Nephron (organoid): ENCODE results near the gene CCNDBP1.
"Not testable (repeated sequence)": the region's sequence is repeated elsewhere in the genome, so short reads cannot be mapped to it uniquely, and the experiment has no call there.

ENCODE experiments used
- H3K27ac Mint-ChIP-seq, 3 experiments: 2 replicates each; pipeline ENCODE4 v1.8.0; 2020; ENCODE audit warnings: mixed read lengths in 3 of 3, mild to moderate bottlenecking in 2 of 3, moderate library complexity in 1 of 3
- H3K27me3 Mint-ChIP-seq: 2 replicates; pipeline ENCODE4 v1.8.0; 2021; ENCODE audit warnings: low read depth, mild to moderate bottlenecking, moderate library complexity, mixed read lengths
- H3K36me3 Mint-ChIP-seq: 2 replicates; pipeline ENCODE4 v1.8.0; 2020; ENCODE audit warnings: low read depth, mixed read lengths
- H3K4me1 Mint-ChIP-seq: 2 replicates; pipeline ENCODE4 v1.8.0; 2020; ENCODE audit warnings: mixed read lengths
- H3K4me3 Mint-ChIP-seq, 3 experiments: 2 replicates each; pipeline ENCODE4 v1.8.0; 2020; ENCODE audit warnings: mild to moderate bottlenecking in 3 of 3, mixed read lengths in 3 of 3, moderate library complexity in 2 of 3
- H3K9me3 Mint-ChIP-seq: 2 replicates; pipeline ENCODE4 v1.8.0; 2020; ENCODE audit warnings: mixed read lengths
- TF ChIP-seq, protein P1 (sequence below), 3 experiments: fragments of 200-600 bp; sonication (generic); IDR thresholded peaks; one replicate each; pipeline ENCODE4 v1.5.0; 2021; ENCODE audit warnings: antibody characterized with exemption in 3 of 3; ENCODE audit not compliant: unreplicated experiment in 3 of 3

Gene CCNDBP1

DNA sequence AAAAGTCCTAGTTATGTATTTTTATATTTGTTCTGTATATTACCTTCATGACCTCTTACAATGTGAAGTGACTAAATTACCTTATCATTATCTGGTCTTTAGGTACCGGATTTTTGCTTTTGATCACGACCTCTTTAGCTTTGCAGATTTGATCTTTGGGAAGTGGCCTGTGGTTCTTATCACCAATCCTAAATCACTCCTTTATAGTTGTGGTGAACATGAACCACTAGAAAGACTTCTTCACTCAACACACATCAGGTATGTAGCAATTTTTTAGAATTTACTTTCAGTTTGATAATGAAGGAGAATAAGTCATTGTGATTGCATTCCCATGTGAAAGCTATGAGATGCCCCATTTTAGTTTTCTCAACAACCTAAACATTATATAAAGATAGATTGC is 33.5 kb upstream of the CCNDBP1 start:
- Mint-ChIP-seq H3K27ac (no peak overlapping the region), H3K9me3 (no peaks in the 10 kb centered on the region), H3K27me3 (no peaks in the 10 kb centered on the region), H3K4me3 (no peak overlapping the region), H3K36me3 (peaks cover 14% of the 10 kb centered on the region), H3K4me1 (no peaks in the 10 kb centered on the region)
- TF ChIP-seq, protein P1, sequence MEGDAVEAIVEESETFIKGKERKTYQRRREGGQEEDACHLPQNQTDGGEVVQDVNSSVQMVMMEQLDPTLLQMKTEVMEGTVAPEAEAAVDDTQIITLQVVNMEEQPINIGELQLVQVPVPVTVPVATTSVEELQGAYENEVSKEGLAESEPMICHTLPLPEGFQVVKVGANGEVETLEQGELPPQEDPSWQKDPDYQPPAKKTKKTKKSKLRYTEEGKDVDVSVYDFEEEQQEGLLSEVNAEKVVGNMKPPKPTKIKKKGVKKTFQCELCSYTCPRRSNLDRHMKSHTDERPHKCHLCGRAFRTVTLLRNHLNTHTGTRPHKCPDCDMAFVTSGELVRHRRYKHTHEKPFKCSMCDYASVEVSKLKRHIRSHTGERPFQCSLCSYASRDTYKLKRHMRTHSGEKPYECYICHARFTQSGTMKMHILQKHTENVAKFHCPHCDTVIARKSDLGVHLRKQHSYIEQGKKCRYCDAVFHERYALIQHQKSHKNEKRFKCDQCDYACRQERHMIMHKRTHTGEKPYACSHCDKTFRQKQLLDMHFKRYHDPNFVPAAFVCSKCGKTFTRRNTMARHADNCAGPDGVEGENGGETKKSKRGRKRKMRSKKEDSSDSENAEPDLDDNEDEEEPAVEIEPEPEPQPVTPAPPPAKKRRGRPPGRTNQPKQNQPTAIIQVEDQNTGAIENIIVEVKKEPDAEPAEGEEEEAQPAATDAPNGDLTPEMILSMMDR (IDR thresholded peaks at IDR 0.05; ENCODE audit: unreplicated experiment in 3 of 3): no peak

DNA sequence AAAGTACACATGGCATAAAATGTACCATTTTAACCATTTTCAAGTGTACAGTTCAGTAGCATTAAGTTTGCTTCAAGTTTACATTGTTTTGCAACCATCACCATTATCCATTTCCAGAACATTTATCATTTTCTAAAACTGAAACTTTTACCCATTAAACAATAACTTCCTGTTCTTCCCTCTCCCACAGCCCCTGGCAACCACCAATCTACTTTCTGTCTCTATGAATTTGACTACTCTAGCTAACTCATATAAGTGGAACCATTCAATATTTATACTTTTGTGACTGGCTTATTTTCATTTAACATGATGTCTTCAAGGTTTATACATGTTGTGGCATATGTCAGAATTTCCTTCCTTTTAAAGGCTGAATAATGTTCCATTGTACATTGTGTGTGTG is 31.9 kb upstream of the CCNDBP1 start:
- H3K4me3 Mint-ChIP-seq: no peak overlapping the region
- no peaks in the 10 kb centered on the region for H3K4me1 Mint-ChIP-seq
- peaks cover 21% of the 10 kb centered on the region for H3K36me3 Mint-ChIP-seq
- H3K9me3 Mint-ChIP-seq: no peaks in the 10 kb centered on the region
- H3K27ac Mint-ChIP-seq: no peak overlapping the region
- TF ChIP-seq, protein P1 (IDR thresholded peaks at IDR 0.05; ENCODE audit: unreplicated experiment in 3 of 3): no peak
- no peaks in the 10 kb centered on the region for H3K27me3 Mint-ChIP-seq

- H3K36me3 Mint-ChIP-seq: peaks cover 39% of the 10 kb centered on the region
- peaks cover 7% of the 10 kb centered on the region for H3K9me3 Mint-ChIP-seq
- no peak overlapping the region for H3K4me3 Mint-ChIP-seq
- TF ChIP-seq, protein P1 (IDR thresholded peaks at IDR 0.05; ENCODE audit: unreplicated experiment in 3 of 3): no peak
- no peaks in the 10 kb centered on the region for H3K27me3 Mint-ChIP-seq
- no peak overlapping the region for H3K27ac Mint-ChIP-seq
- H3K4me1 Mint-ChIP-seq: no peaks in the 10 kb centered on the region
Measured at GRCh38 chr15:43165801-43166325, 19.3 kb upstream of the CCNDBP1 start.

DNA sequence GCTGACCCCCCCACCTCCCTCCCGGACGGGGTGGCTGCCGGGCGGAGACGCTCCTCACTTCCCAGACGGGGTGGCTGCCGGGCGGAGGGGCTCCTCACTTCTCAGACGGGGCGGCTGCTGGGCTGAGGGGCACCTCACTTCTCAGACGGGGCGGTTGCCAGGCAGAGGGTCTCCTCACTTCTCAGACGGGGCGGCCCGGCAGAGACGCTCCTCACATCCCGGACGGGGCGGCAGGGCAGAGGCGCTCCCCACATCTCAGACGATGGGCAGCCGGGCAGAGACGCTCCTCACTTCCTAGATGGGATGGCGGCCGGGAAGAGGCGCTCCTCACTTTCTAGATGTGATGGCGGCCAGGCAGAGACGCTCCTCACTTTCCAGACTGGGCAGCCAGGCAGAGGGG is 17.9 kb upstream of the CCNDBP1 start:
- H3K9me3 Mint-ChIP-seq, H3K4me3 Mint-ChIP-seq, H3K27me3 Mint-ChIP-seq, H3K4me1 Mint-ChIP-seq, H3K27ac Mint-ChIP-seq: not testable (repeated sequence)
- H3K36me3 Mint-ChIP-seq: peaks cover 46% of the 10 kb centered on the region

GRCh38 chr15:43168192-43169107 is 16.8 kb upstream of the CCNDBP1 start:
- TF ChIP-seq, protein P1 (IDR thresholded peaks at IDR 0.05; ENCODE audit: unreplicated experiment in 3 of 3): no peak
- Mint-ChIP-seq H3K36me3 (peaks cover 51% of the 10 kb centered on the region), H3K27me3 (no peaks in the 10 kb centered on the region), H3K27ac (no peak overlapping the region), H3K4me3 (no peak overlapping the region), H3K4me1 (no peaks in the 10 kb centered on the region), H3K9me3 (peaks cover 12% of the 10 kb centered on the region)

- peaks cover 59% of the 10 kb centered on the region for H3K36me3 Mint-ChIP-seq
- H3K27me3 Mint-ChIP-seq: no peaks in the 10 kb centered on the region
- H3K27ac Mint-ChIP-seq: no peak overlapping the region
- H3K9me3 Mint-ChIP-seq: peaks cover 16% of the 10 kb centered on the region
- TF ChIP-seq, protein P1 (IDR thresholded peaks at IDR 0.05; ENCODE audit: unreplicated experiment in 3 of 3): no peak
- no peak overlapping the region for H3K4me3 Mint-ChIP-seq
- no peaks in the 10 kb centered on the region for H3K4me1 Mint-ChIP-seq
Measured at GRCh38 chr15:43169888-43170287, 15.3 kb upstream of the CCNDBP1 start.

GRCh38 chr15:43175656-43176309 is 9.4 kb upstream of the CCNDBP1 start:
- not testable (repeated sequence) for H3K4me1 Mint-ChIP-seq, H3K27ac Mint-ChIP-seq, H3K27me3 Mint-ChIP-seq, H3K4me3 Mint-ChIP-seq
- H3K36me3 Mint-ChIP-seq: peaks cover 46% of the 10 kb centered on the region
- peaks cover 17% of the 10 kb centered on the region for H3K9me3 Mint-ChIP-seq

DNA sequence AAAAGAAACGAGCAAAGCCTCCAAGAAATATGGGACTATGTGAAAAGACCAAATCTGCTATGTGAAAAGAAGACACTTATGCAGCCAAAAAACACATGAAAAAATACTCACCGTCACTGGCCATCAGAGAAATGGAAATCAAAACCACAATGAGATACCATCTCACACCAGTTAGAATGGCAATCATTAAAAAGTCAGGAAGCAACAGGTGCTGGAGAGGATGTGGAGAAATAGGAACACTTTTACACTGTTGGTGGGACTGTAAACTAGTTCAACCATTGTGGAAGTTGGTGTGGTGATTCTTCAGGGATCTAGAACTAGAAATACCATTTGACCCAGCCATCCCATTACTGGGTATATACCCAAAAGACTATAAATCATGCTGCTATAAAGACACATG is 8.1 kb upstream of the CCNDBP1 start:
- not testable (repeated sequence) for H3K27ac Mint-ChIP-seq, H3K27me3 Mint-ChIP-seq, H3K4me1 Mint-ChIP-seq, H3K4me3 Mint-ChIP-seq
- Mint-ChIP-seq H3K9me3 (peaks cover 17% of the 10 kb centered on the region), H3K36me3 (peaks cover 39% of the 10 kb centered on the region)
